H1 (cell line): ENCODE data around the gene METTL8. TPM values are rescaled to one million over a fixed set of nuclear protein-coding genes. Genes with fewer than 3 reads are reported as not detected.

Experiments used
- CTCF ChIA-PET: fragments of 300-600 bp; sonication (Branson Sonifier 250); formaldehyde crosslinking; loops from one replicate; lab custom pipeline; 2021; ENCODE audit not compliant: partially characterized antibody; lab: Charles Lee
- POLR2A ChIA-PET: fragments of 300-600 bp; sonication (Branson Sonifier 250); formaldehyde crosslinking; loops from one replicate; lab custom pipeline; 2021; ENCODE audit warnings: inconsistent platforms; ENCODE audit not compliant: partially characterized antibody; lab: Charles Lee
- DNase-seq, 2 experiments: peaks; one replicate each; pipeline versions ENCODE4 v3.0.0 to v3.0.0-alpha.2; 2010 to 2022; ENCODE audit warnings: low spot score in 2 of 2, low read depth in 1 of 2, mixed read lengths in 1 of 2
- FAIRE-seq: peaks from 2 replicates; lab custom pipeline; 2011; peaks lifted over from hg19 to GRCh38; lab: Jason Lieb, UNC
- H2AFZ ChIP-seq: 2 replicates; pipeline ENCODE4 v1.8.1; 2012; ENCODE audit warnings: low read length, inconsistent platforms
- H2AK5ac ChIP-seq: 2 replicates; pipeline ENCODE4 v1.6.1; 2013; ENCODE audit warnings: low read depth, low read length
- H2BK120ac ChIP-seq: replicated peaks from 2 replicates; pipeline ENCODE3; 2013; ENCODE audit warnings: low read depth, low read length, inconsistent platforms
- H2BK12ac ChIP-seq: 2 replicates; pipeline ENCODE4 v1.6.1; 2013; ENCODE audit warnings: low read depth, low read length
- H2BK15ac ChIP-seq: 2 replicates; pipeline ENCODE4 v1.6.1; 2013; ENCODE audit warnings: low read length
- H2BK20ac ChIP-seq: 2 replicates; pipeline ENCODE4 v1.6.1; 2013; ENCODE audit warnings: low read length
- H2BK5ac ChIP-seq: 2 replicates; pipeline ENCODE4 v1.6.1; 2013; ENCODE audit warnings: low read depth, low read length
- H3K14ac ChIP-seq: 2 replicates; pipeline ENCODE4 v1.6.1; 2013; ENCODE audit warnings: inconsistent platforms; ENCODE audit not compliant: insufficient read length
- H3K18ac ChIP-seq: 2 replicates; pipeline ENCODE4 v1.6.1; 2013; ENCODE audit warnings: low read length; ENCODE audit errors: extremely low read depth
- H3K23ac ChIP-seq: 2 replicates; pipeline ENCODE4 v1.6.1; 2013; ENCODE audit warnings: inconsistent platforms; ENCODE audit not compliant: insufficient read length
- H3K23me2 ChIP-seq: 2 replicates; pipeline ENCODE4 v1.6.1; 2013; ENCODE audit warnings: low read depth, low read length
- H3K27ac ChIP-seq: 2 replicates; pipeline ENCODE4 v1.6.1; 2011; ENCODE audit warnings: low read depth, low read length, inconsistent platforms
- H3K27me3 ChIP-seq, 4 experiments: replicated peaks in 1 of 4; 1 replicate in 1 of 4; 2 replicates in 3 of 4; pipeline versions ENCODE4 v1.6.1 to v1.8.1; 2011 to 2013; ENCODE audit warnings: low read length in 3 of 4, mild to moderate bottlenecking in 3 of 4, inconsistent platforms in 2 of 4, mixed read lengths in 2 of 4, moderate library complexity in 1 of 4; ENCODE audit not compliant: control insufficient read depth in 3 of 4, insufficient read depth in 3 of 4; ENCODE audit errors: extremely low read depth in 1 of 4
- H3K36me3 ChIP-seq, 4 experiments: 2 replicates each; pipeline versions ENCODE4 v1.6.1 to v1.8.1; 2011 to 2013; ENCODE audit warnings: mild to moderate bottlenecking in 4 of 4, low read length in 3 of 4, moderate library complexity in 2 of 4, control low read depth in 1 of 4, inconsistent platforms in 1 of 4; ENCODE audit not compliant: insufficient read depth in 4 of 4, control insufficient read depth in 2 of 4
- H3K4ac ChIP-seq: replicated peaks from 2 replicates; pipeline ENCODE3; 2013; ENCODE audit warnings: low read length, low read depth, mixed read lengths, inconsistent platforms; ENCODE audit not compliant: insufficient read length
- H3K4me1 ChIP-seq, 4 experiments: replicated peaks in 1 of 4; 1 replicate in 1 of 4; 2 replicates in 3 of 4; pipeline versions ENCODE4 v1.6.1 to v1.8.1; 2011 to 2013; ENCODE audit warnings: low read length in 3 of 4, inconsistent platforms in 2 of 4, mixed read lengths in 1 of 4; ENCODE audit not compliant: insufficient read depth in 4 of 4, control insufficient read depth in 3 of 4
- H3K4me2 ChIP-seq, 2 experiments: 2 replicates each; pipeline versions ENCODE4 v1.6.1 to v1.8.1; 2011 to 2013; ENCODE audit warnings: low read depth in 2 of 2, low read length in 2 of 2, control low read depth in 1 of 2, inconsistent platforms in 1 of 2, mild to moderate bottlenecking in 1 of 2; ENCODE audit not compliant: insufficient read depth in 1 of 2
- H3K4me3 ChIP-seq, 4 experiments: fragments of 200-600, 300-600 bp in 1 of 4; sonication (generic), shearing (Covaris generic), sonication (Bioruptor Twin) in 1 of 4; 2 replicates each; pipeline versions ENCODE4 v1.5.1 to v1.8.1; 2011 to 2016; ENCODE audit warnings: low read length in 4 of 4, low read depth in 3 of 4, control low read depth in 2 of 4, inconsistent platforms in 2 of 4, mild to moderate bottlenecking in 2 of 4, mixed read lengths in 1 of 4, moderate library complexity in 1 of 4; ENCODE audit not compliant: insufficient read depth in 2 of 4; ENCODE audit errors: extremely low read depth in 1 of 4
- H3K56ac ChIP-seq: replicated peaks from 2 replicates; pipeline ENCODE3; 2013; ENCODE audit warnings: low read depth, mild to moderate bottlenecking, mixed read lengths, low read length, inconsistent platforms; ENCODE audit not compliant: insufficient read length
- H3K79me1 ChIP-seq: 2 replicates; pipeline ENCODE4 v1.6.1; 2013; ENCODE audit warnings: low read depth, low read length, control low read depth
- H3K79me2 ChIP-seq, 2 experiments: 2 replicates each; pipeline versions ENCODE4 v1.6.1 to v1.8.1; 2012 to 2013; ENCODE audit warnings: low read length in 2 of 2, mild to moderate bottlenecking in 2 of 2, inconsistent platforms in 1 of 2; ENCODE audit not compliant: insufficient read depth in 2 of 2, control insufficient read depth in 1 of 2
- H3K9ac ChIP-seq, 4 experiments: replicated peaks in 1 of 4; 1 replicate in 1 of 4; 2 replicates in 3 of 4; pipeline versions ENCODE4 v1.6.1 to v1.8.1; 2011 to 2013; ENCODE audit warnings: low read depth in 3 of 4, low read length in 3 of 4, control low read depth in 2 of 4, mild to moderate bottlenecking in 2 of 4, moderate library complexity in 2 of 4, inconsistent platforms in 1 of 4; ENCODE audit errors: extremely low read depth in 1 of 4
- H3K9me3 ChIP-seq, 2 experiments: 2 replicates each; pipeline versions ENCODE4 v1.6.1 to v1.8.1; 2012 to 2013; ENCODE audit warnings: mild to moderate bottlenecking in 2 of 2, moderate library complexity in 2 of 2, control low read depth in 1 of 2, inconsistent platforms in 1 of 2, low read depth in 1 of 2, low read length in 1 of 2, mixed read lengths in 1 of 2; ENCODE audit not compliant: insufficient read depth in 2 of 2
- H4K20me1 ChIP-seq, 2 experiments: replicated peaks in 1 of 2; 2 replicates each; pipeline versions ENCODE3 to v1.8.1; 2011 to 2013; ENCODE audit warnings: inconsistent platforms in 2 of 2, low read length in 2 of 2, mild to moderate bottlenecking in 1 of 2; ENCODE audit not compliant: insufficient read depth in 2 of 2, control insufficient read depth in 1 of 2
- H4K5ac ChIP-seq: 2 replicates; pipeline ENCODE4 v1.6.1; 2013; ENCODE audit warnings: low read length, low read depth, mixed read lengths, inconsistent platforms; ENCODE audit not compliant: insufficient read length
- H4K8ac ChIP-seq: 2 replicates; pipeline ENCODE4 v1.8.0; 2013; ENCODE audit warnings: mild to moderate bottlenecking, moderate library complexity, low read length, inconsistent platforms; ENCODE audit not compliant: insufficient read depth; ENCODE audit errors: extremely low read depth
- H4K91ac ChIP-seq: replicated peaks from 2 replicates; pipeline ENCODE3; 2013; ENCODE audit warnings: low read length, mixed read lengths, inconsistent platforms; ENCODE audit not compliant: insufficient read length
- WGBS, 2 experiments: shearing (Covaris generic) in 1 of 2; methylation state at CpG; one replicate each; pipeline versions ENCODE4 v1.1.6 to v1.1.7; 2013 to 2015; ENCODE audit warnings: low lambda C conversion rate in 2 of 2, mixed read lengths in 2 of 2, inconsistent platforms in 1 of 2, low coverage in 1 of 2, missing lambda C conversion rate in 1 of 2; ENCODE audit not compliant: insufficient replicate concordance in 2 of 2, insufficient coverage in 1 of 2, insufficient read length in 1 of 2; ENCODE audit errors: extremely low coverage in 1 of 2, missing lambda C conversion rate in 1 of 2; 5-methylcytosine and 5-hydroxymethylcytosine counted together
- polyA plus RNA-seq, 7 experiments: library from polyadenylated mRNA; depleted of rRNA in 3 of 7; stranded (reverse) in 5 of 7; unstranded in 2 of 7; fragments of >200 nt in 5 of 7; fragments of 200-250 nt in 2 of 7; gene quantifications; 1 replicate in 5 of 7; 2 replicates in 1 of 7; 4 replicates in 1 of 7; pipeline versions ENCODE4 v1.2.1 to v1.2.3, GENCODE V29; 2011 to 2013; ENCODE audit warnings: missing spikeins in 2 of 7, mixed read lengths in 2 of 7
- total RNA-seq: library from RNA; stranded (reverse); fragmentation: NEBNext Ultra II Directional; extraction: Animal tissue kit (Norgen Biotek cat#: 25700); gene quantifications from 2 replicates; pipeline ENCODE4 v1.2.1, GENCODE V29; 2021
- TF ChIP-seq, protein P1 (sequence below), 3 experiments: IDR thresholded peaks; 1 replicate in 2 of 3; 2 replicates in 1 of 3; pipeline versions ENCODE4 v1.5.1 to v1.6.1; 2011; ENCODE audit warnings: low read length in 3 of 3, mild to moderate bottlenecking in 3 of 3, inconsistent platforms in 2 of 3, low read depth in 1 of 3, moderate library complexity in 1 of 3; ENCODE audit not compliant: insufficient read depth in 1 of 3; ENCODE audit errors: control extremely low read depth in 1 of 3

Gene METTL8
- total and polyA plus RNA-seq, 2 of the 8 experiments (the other 6 are each of a cell fraction or from before 2014, with no cell fraction given): 17.6 to 79.7 TPM

DNA sequence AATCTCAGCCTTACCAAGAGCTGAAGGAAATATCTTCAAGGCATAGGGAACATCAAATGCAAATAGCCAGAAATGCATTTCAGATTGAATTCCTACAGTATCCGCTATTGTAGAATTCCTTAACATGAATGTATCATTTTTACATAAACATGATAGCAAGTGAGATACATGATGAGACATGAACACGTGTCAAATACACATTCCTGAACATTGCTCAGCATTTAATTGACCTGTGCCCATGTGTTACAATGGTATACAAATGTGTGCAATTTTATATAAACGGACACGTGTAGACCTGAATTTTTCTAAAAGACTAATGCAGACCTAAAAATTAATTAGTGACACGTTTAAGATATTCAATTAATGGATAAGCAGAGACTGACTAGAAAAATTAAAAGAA lies 140.1 kb downstream of the METTL8 start:
- Histone ChIP-seq H3K18ac (no peak overlapping the region), H3K4ac (no peak overlapping the region), H3K79me1 (no peaks in the 10 kb centered on the region), H3K56ac (no peak overlapping the region), H2BK120ac (no peak overlapping the region), H3K27ac (no peak overlapping the region), H3K27me3 (no peaks in the 10 kb centered on the region), H3K4me2 (no peak overlapping the region), H2BK15ac (no peak overlapping the region), H2BK5ac (no peak overlapping the region), H3K9ac (no peak overlapping the region), H3K4me1 (no peaks in the 10 kb centered on the region; a peak in 1 of 7 replicates), H3K4me3 (no peak overlapping the region), H4K91ac (no peak overlapping the region), H3K9me3 (no peaks in the 10 kb centered on the region), H3K23ac (no peak overlapping the region), H4K20me1 (no peaks in the 10 kb centered on the region), H3K14ac (no peak overlapping the region), H2AK5ac (no peak overlapping the region), H3K79me2 (no peaks in the 10 kb centered on the region), H4K8ac (no peak overlapping the region), H2BK12ac (no peak overlapping the region), H4K5ac (no peak overlapping the region), H2AFZ (no peak overlapping the region), H3K23me2 (no peaks in the 10 kb centered on the region), H3K36me3 (no peaks in the 10 kb centered on the region), H2BK20ac (no peak overlapping the region)
- 93% methylated on average over 5 of the region's 5 CpGs; no CpG with 5 or more reads in 1 of the 2 experiments for WGBS, 2 experiments
- TF ChIP-seq, protein P1, sequence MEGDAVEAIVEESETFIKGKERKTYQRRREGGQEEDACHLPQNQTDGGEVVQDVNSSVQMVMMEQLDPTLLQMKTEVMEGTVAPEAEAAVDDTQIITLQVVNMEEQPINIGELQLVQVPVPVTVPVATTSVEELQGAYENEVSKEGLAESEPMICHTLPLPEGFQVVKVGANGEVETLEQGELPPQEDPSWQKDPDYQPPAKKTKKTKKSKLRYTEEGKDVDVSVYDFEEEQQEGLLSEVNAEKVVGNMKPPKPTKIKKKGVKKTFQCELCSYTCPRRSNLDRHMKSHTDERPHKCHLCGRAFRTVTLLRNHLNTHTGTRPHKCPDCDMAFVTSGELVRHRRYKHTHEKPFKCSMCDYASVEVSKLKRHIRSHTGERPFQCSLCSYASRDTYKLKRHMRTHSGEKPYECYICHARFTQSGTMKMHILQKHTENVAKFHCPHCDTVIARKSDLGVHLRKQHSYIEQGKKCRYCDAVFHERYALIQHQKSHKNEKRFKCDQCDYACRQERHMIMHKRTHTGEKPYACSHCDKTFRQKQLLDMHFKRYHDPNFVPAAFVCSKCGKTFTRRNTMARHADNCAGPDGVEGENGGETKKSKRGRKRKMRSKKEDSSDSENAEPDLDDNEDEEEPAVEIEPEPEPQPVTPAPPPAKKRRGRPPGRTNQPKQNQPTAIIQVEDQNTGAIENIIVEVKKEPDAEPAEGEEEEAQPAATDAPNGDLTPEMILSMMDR (IDR thresholded peaks at IDR 0.05; ENCODE audit: control extremely low read depth in 1 of 3, insufficient read depth in 1 of 3, low read depth in 1 of 3, low read length in 3 of 3): no peak
- DNase-seq (no peak), FAIRE-seq (no peak)
- ChIA-PET CTCF (no interaction called here), POLR2A (no interaction called here)
